ENCODE measurements around the gene WDFY2.

Gene WDFY2

GRCh38 chr13:51783428-51784094, 199.3 kb downstream of the WDFY2 start:
- in situ Hi-C loops (cut with MboI; ENCODE audit: low sequenced_read_pairs), result no loop called here

- in situ Hi-C loops (cut with MboI; ENCODE audit: low sequenced_read_pairs), result no loop called here
Observed at GRCh38 chr13:51784097-51784496, 199.8 kb downstream of the WDFY2 start.

GRCh38 chr13:51785712-51786424, 201.6 kb downstream of the WDFY2 start:
- in situ Hi-C loops (cut with MboI; ENCODE audit: low sequenced_read_pairs), result no loop called here

- in situ Hi-C loops (cut with MboI; ENCODE audit: low sequenced_read_pairs), result no loop called here
Observed at GRCh38 chr13:51786425-51787265, 202.4 kb downstream of the WDFY2 start.

- in situ Hi-C loops (cut with MboI; ENCODE audit: low sequenced_read_pairs), result no loop called here
Observed at GRCh38 chr13:51793570-51794271, 209.5 kb downstream of the WDFY2 start.

- in situ Hi-C loops (cut with MboI; ENCODE audit: low sequenced_read_pairs), result no loop called here
Observed at GRCh38 chr13:51794964-51795363, 210.7 kb downstream of the WDFY2 start.

GRCh38 chr13:51795419-51795818, 211.2 kb downstream of the WDFY2 start:
- in situ Hi-C loops (cut with MboI; ENCODE audit: low sequenced_read_pairs), result no loop called here

- in situ Hi-C loops (cut with MboI; ENCODE audit: low sequenced_read_pairs), result no loop called here
Observed at GRCh38 chr13:51796546-51796945, 212.3 kb downstream of the WDFY2 start.

GRCh38 chr13:51797664-51798488, 213.6 kb downstream of the WDFY2 start:
- in situ Hi-C loops (cut with MboI; ENCODE audit: low sequenced_read_pairs), result no loop called here

GRCh38 chr13:51799261-51799660, 215.0 kb downstream of the WDFY2 start:
- in situ Hi-C loops (cut with MboI; ENCODE audit: low sequenced_read_pairs), result no loop called here

- in situ Hi-C loops (cut with MboI; ENCODE audit: low sequenced_read_pairs), result loop anchor here (25.0 kb wide), 1 partner anchor 363 kb away; no protein-coding TSS in a partner anchor
Observed at GRCh38 chr13:51800486-51800885, 216.2 kb downstream of the WDFY2 start.

- in situ Hi-C loops (cut with MboI; ENCODE audit: low sequenced_read_pairs), result loop anchor here (25.0 kb wide), 1 partner anchor 364 kb away; no protein-coding TSS in a partner anchor
Observed at GRCh38 chr13:51801631-51802099, 217.4 kb downstream of the WDFY2 start.

GRCh38 chr13:51802631-51803418, 218.6 kb downstream of the WDFY2 start:
- in situ Hi-C loops (cut with MboI; ENCODE audit: low sequenced_read_pairs), result loop anchor here (25.0 kb wide), 1 partner anchor 366 kb away; no protein-coding TSS in a partner anchor

GRCh38 chr13:51803422-51804294, 219.4 kb downstream of the WDFY2 start, which contains the start of gene DHRS12:
TSS of gene DHRS12 (minus strand) at chr13:51804163. CDS start at chr13:51799659, 4,504 bp downstream.
- in situ Hi-C loops (cut with MboI; ENCODE audit: low sequenced_read_pairs), result loop anchor here (25.0 kb wide), 1 partner anchor 366 kb away; no protein-coding TSS in a partner anchor

GRCh38 chr13:51804295-51805172, 220.3 kb downstream of the WDFY2 start:
- in situ Hi-C loops (cut with MboI; ENCODE audit: low sequenced_read_pairs), result loop anchor here (25.0 kb wide), 1 partner anchor 367 kb away; no protein-coding TSS in a partner anchor

- in situ Hi-C loops (cut with MboI; ENCODE audit: low sequenced_read_pairs), result loop anchor here (25.0 kb wide), 1 partner anchor 368 kb away; no protein-coding TSS in a partner anchor
Observed at GRCh38 chr13:51805313-51805712, 221.1 kb downstream of the WDFY2 start.

GRCh38 chr13:51805925-51806324, 221.7 kb downstream of the WDFY2 start:
- in situ Hi-C loops (cut with MboI; ENCODE audit: low sequenced_read_pairs), result loop anchor here (25.0 kb wide), 1 partner anchor 369 kb away; no protein-coding TSS in a partner anchor

Data from hTERT RPE-1 (cell line).